PFSK-1 (cell line): ENCODE results near the gene NFIC.

Source experiments
- FOXP2 ChIP-seq: optimal IDR thresholded peaks from 2 replicates; pipeline ENCODE3; 2011; ENCODE audit warnings: borderline replicate concordance, control low read depth, inconsistent platforms; ENCODE audit not compliant: insufficient read depth; ENCODE audit errors: extremely low read length, extremely low read depth
- POLR2AphosphoS5 ChIP-seq: IDR thresholded peaks from 2 replicates; pipeline ENCODE4 v1.6.1; 2012; ENCODE audit warnings: low read depth, mild to moderate bottlenecking, control low read depth, low read length, moderate library complexity
- SIN3A ChIP-seq: IDR thresholded peaks from 2 replicates; pipeline ENCODE4 v1.6.1; 2012; ENCODE audit warnings: mild to moderate bottlenecking, low read length, moderate library complexity, borderline replicate concordance; ENCODE audit not compliant: insufficient read depth
- TAF1 ChIP-seq: IDR thresholded peaks from 2 replicates; pipeline ENCODE4 v1.6.1; 2012; ENCODE audit warnings: low read length, control low read depth, borderline replicate concordance; ENCODE audit not compliant: insufficient read depth
- TF ChIP-seq, protein P1 (sequence below), 2 experiments: IDR thresholded peaks; 2 replicates each; pipeline versions ENCODE4 v1.6.1 to v1.8.0; 2011 to 2012; ENCODE audit warnings: low read depth in 2 of 2, low read length in 2 of 2, control low read depth in 1 of 2, inconsistent platforms in 1 of 2, mild to moderate bottlenecking in 1 of 2, moderate library complexity in 1 of 2; ENCODE audit not compliant: insufficient read depth in 1 of 2

DNA sequence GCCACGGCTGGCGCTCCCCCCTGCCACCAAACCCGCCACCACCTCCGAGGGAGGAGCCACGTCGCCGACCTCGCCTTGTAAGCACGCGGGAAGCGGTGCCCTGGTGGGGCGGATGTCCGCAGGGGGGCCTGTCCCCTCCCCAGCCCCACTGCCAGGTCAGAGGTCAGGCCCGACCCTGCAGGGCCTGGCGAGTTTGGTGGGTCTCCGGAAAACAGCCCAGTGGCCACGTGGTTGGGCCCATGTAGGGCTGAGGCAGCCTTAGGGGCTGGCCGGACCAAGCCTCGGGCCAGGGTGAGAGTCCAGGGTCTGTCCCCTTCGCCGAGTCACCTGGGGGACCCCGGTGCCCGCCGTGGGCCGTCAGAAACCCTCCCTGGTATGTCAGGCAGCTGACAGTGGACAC lies 87.5 kb downstream of the NFIC start:
- TF ChIP-seq POLR2AphosphoS5 (no peak), TAF1 (no peak), SIN3A (no peak), FOXP2 (no peak)
- TF ChIP-seq, protein P1, sequence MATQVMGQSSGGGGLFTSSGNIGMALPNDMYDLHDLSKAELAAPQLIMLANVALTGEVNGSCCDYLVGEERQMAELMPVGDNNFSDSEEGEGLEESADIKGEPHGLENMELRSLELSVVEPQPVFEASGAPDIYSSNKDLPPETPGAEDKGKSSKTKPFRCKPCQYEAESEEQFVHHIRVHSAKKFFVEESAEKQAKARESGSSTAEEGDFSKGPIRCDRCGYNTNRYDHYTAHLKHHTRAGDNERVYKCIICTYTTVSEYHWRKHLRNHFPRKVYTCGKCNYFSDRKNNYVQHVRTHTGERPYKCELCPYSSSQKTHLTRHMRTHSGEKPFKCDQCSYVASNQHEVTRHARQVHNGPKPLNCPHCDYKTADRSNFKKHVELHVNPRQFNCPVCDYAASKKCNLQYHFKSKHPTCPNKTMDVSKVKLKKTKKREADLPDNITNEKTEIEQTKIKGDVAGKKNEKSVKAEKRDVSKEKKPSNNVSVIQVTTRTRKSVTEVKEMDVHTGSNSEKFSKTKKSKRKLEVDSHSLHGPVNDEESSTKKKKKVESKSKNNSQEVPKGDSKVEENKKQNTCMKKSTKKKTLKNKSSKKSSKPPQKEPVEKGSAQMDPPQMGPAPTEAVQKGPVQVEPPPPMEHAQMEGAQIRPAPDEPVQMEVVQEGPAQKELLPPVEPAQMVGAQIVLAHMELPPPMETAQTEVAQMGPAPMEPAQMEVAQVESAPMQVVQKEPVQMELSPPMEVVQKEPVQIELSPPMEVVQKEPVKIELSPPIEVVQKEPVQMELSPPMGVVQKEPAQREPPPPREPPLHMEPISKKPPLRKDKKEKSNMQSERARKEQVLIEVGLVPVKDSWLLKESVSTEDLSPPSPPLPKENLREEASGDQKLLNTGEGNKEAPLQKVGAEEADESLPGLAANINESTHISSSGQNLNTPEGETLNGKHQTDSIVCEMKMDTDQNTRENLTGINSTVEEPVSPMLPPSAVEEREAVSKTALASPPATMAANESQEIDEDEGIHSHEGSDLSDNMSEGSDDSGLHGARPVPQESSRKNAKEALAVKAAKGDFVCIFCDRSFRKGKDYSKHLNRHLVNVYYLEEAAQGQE (IDR thresholded peaks at IDR 0.05; ENCODE audit: insufficient read depth in 1 of 2, low read depth in 2 of 2, low read length in 2 of 2), result no peak
